NCI-H82 treated with DMSO at 0.1 percent for 48 hours (cell line): Measurements from ENCODE around the gene BPGM.

Experiments used
- DNase-seq: peaks from one replicate; lab custom pipeline; 2025; ENCODE audit not compliant: unreplicated experiment; lab: John Stamatoyannopoulos, UW

Gene BPGM

GRCh38 chr7:134695321-134695860 lies 48.7 kb downstream of the BPGM start:
- DNase-seq, result no peak

GRCh38 chr7:134696261-134696660 lies 49.6 kb downstream of the BPGM start:
- DNase-seq, result no peak

DNA sequence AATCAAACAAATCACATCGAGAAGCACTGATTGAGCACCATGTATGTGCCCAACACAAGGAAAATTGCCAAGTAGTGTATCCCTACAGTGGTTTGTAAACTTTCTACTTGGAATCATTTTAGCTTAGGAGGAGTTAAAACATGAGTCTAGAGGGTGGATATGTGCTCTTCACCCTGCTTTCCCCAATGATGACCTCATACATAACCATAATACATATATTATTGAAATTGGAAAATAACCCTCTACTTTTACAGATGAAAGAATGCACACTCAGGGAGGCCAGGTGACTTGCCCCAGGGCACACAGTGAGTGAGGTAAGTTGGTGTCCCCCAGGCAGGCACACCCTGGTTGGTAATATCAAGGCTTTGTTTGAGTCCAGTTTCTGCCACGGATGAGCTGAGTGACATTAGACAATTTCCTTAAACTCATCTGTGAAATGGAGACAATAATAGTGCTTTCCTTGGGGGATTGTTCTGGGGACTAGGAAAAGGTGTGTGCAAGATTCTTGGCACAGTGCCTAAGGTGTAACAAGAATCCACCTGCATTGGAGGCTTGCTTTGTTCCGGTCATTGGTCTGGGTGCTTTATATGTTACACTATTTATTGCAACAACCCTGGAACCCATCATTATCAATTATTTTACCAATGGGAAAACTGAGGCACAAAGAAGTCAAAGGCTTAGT lies 50.7 kb downstream of the BPGM start:
- DNase-seq, result no peak

DNA sequence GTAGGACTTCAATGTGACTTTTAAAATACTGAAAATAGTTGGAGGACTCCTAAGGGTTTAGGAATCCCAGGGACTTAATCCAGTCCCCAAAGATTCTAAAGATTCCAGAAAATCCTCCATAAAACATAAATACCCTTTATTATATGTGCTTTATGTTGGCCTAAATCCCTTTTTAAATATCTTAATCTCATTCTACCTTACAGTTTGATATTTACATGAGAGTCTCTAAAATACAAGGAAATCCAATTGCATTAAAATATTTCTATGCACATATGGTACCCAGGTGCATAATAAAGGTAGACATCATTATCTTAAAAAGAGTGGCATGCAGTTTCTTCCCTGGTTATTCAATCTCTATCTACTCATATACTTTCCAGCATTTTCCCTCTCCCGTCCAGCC lies 51.8 kb downstream of the BPGM start:
- no peak for DNase-seq

DNA sequence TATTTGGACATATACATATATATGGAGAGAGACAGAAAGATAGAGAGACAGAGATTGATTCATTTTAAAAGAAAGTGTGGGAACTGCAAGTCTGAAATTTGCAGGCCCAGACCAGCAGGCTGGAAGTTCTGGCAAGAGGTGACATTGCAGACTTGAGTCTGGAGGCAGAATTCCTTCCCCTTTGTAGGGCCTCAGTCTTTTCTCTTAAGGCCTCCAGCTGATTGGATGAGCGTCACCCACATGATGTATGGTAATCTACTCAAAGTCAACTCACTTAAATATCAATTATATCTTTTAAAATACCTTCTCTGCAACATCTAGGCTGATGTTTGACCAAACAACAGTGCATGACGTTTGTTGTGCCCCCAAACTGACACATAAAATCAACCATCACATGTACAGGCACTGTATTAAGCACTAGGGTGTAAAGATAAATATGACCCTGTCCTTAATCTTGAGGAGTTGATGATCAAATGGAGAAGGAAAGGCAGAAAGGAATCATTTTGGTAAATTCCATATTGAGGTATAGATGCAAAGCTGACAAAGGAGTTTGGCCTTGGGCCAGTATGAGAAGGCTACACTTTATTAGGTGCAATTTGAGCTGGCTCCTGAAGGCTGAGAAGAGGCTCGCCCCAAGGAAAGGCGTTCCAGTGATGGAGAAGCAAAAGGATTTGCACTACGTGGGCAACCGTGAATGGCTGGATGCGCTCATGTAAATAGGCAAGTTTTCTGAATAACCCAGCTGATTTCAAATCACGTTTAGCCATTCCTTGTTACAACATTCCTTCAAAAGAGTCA lies 52.6 kb downstream of the BPGM start:
- DNase-seq, result no peak

DNA sequence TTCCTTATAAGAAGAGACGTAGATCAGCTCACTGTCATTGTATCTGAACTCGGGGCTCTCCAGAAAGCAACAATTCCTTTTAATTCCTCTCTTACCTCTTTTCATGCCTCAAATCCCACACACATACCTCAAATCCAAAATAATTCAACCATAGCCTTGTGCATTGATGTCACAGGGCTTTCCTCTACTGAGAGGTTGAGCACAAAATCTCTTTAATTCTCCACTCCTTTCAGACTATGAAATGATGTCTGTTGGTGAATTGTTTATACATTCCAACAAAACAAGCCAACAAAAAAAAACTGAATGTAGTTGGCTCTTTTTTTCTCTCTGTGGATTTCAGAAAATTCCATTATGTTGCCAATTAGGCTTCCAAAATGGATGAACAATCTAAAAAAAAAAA lies 53.2 kb downstream of the BPGM start:
- no peak for DNase-seq

- DNase-seq, result no peak
These were observed 54.6 kb downstream of the BPGM start for GRCh38 chr7:134701272-134701671.

- no peak for DNase-seq
These were observed 56.0 kb downstream of the BPGM start for GRCh38 chr7:134702366-134703240.

DNA sequence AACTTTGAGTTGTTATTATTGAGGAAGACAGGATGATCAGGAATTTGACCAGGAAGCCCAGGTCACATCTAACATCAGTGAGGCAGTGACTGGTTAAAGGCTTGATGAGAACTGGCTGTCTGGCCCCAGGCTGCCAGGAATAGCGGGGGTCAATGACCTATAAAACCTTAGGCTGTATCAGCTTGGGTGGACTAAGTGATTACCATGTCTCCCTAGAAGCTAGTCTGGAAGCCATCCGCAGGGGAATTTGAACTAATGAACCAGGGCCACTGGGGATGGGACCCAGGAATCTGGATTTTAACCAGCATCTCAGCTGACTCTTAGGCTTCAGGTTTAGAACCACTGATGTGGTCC lies 56.6 kb downstream of the BPGM start:
- DNase-seq, result no peak

DNA sequence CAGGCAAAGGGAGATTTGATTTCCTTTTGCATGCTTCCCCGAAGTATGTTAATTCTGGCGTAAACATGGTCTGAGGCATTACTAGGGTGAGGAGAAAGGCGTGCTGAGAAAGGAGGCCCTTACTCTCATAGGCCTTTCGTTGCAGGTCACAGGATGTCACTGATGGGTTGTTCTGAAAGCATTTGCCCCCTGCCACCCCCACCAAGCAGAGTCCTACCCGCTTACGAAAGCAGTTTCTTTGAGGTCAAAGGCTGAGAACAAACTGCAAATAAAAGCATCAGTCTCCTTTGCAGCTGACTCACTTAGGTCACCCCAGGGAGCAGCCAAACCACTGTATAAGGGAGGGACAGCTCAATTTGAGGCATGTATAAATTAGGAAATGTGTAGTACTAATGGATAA lies 57.1 kb downstream of the BPGM start:
- no peak for DNase-seq

- DNase-seq, result no peak
These were observed 58.2 kb downstream of the BPGM start for GRCh38 chr7:134704827-134705226.

GRCh38 chr7:134705716-134706115 lies 59.1 kb downstream of the BPGM start:
- DNase-seq, result no peak

GRCh38 chr7:134706468-134706867 lies 59.8 kb downstream of the BPGM start:
- DNase-seq, result no peak

GRCh38 chr7:134707663-134708378 lies 61.2 kb downstream of the BPGM start:
- no peak for DNase-seq

GRCh38 chr7:134708692-134709091 lies 62.0 kb downstream of the BPGM start:
- no peak for DNase-seq

- no peak for DNase-seq
These were observed 62.5 kb downstream of the BPGM start for GRCh38 chr7:134709197-134709596.

DNA sequence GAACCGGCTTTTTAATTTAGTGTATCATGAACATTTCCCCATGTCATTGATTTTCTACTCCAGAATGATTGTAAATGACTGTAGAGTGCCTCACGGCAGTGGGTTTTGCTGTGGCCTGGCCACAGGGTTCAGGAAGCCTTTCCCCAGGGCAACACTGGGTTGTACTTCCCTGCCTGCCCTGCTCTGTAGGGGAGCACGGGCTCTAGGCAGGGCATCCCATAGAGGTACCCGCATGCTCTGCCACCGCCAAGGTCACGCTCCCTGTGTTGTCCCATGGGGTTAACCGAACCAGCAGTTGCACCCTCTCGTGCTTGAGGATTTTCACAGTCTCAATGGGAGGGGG lies 63.8 kb downstream of the BPGM start:
- no peak for DNase-seq

GRCh38 chr7:134710854-134711624 lies 64.4 kb downstream of the BPGM start:
- DNase-seq, result no peak

DNA sequence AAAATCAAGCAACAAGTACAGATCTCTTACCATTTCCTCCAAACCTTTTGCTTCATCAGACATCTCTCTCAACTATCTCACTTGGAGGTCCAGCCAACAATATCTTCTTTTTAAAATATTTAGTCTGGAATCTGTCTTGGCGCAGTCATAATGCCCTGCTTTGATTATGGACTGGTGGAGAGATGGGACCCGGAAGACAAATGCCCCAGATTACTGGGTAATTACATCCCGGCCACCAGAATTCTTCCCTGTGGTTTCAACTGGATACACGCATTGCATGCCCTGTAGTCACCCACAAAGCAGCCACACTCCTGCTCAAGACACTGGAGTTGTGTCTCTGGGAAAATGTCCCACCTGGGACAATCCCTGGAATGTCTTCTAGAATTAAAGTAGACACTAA lies 65.5 kb downstream of the BPGM start:
- no peak for DNase-seq

DNA sequence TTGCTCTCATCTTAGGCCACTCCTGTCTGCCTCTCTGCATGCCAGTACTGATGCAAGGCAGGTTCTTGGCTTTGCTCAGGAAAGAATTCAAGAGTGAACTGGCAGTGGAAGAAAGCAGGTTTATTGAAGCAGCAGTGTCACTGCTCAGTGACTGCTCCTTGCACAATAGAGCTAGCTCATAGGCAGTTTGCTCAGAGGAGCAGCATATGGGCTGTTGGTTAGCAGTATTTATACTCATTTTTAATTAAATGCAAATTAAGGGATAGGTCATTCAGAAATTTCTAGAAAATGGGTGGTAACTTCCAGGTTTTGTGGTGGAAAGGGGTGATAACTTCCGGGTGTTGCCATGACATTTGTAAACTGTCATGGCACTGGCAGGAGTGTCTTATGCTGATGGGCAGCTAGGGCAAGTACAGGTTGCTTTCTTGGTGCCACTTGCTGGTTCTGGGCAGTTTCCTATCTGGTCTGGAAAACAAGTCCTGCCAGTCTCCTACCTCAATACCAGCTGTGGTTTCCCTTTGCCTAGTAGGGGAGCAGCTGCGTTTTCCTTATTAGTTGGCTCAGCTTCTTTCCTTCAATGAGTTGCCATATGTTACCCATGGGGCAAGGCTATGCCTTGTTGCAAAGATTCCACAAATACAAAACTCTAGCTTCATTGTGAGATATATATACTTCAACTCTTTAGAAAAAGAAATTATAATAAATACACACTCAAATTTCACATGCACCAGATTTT lies 68.0 kb downstream of the BPGM start:
- no peak for DNase-seq
